Mesothelial cell of epicardium (in vitro differentiated cells): Measurements from ENCODE around the gene TAF8. TPM values are rescaled to one million over a fixed set of nuclear protein-coding genes. Genes with fewer than 3 reads are reported as not detected.
A peak's percentile ranks its signal among the peaks of the same experiment; 100 is the strongest.

Experiments used
- DNase-seq, 2 experiments: peaks; one replicate each; pipeline ENCODE4 v3.0.0; 2021; ENCODE audit warnings: low spot score in 2 of 2; ENCODE audit not compliant: unreplicated experiment in 2 of 2
- H3K27ac Mint-ChIP-seq: 2 replicates; pipeline ENCODE4 v1.8.0; 2021; ENCODE audit warnings: mixed read lengths
- H3K27me3 Mint-ChIP-seq: 2 replicates; pipeline ENCODE4 v1.8.0; 2021; ENCODE audit warnings: low read depth, mixed read lengths
- H3K36me3 Mint-ChIP-seq: 2 replicates; pipeline ENCODE4 v1.8.0; 2021; ENCODE audit warnings: mixed read lengths
- H3K4me1 Mint-ChIP-seq: 2 replicates; pipeline ENCODE4 v1.8.0; 2021; ENCODE audit warnings: mixed read lengths
- H3K4me3 Mint-ChIP-seq: 2 replicates; pipeline ENCODE4 v1.8.0; 2021; ENCODE audit warnings: mild to moderate bottlenecking, moderate library complexity, mixed read lengths
- H3K9me3 Mint-ChIP-seq: 2 replicates; pipeline ENCODE4 v1.8.0; 2021; ENCODE audit warnings: mixed read lengths
- total RNA-seq: library from RNA; stranded (reverse); gene quantifications from 3 replicates; pipeline ENCODE4 v1.2.1, GENCODE V29; 2021
- TF ChIP-seq, protein P1 (sequence below): fragments of 200-600 bp; sonication (generic); IDR thresholded peaks from one replicate; pipeline ENCODE4 v1.5.0; 2021; ENCODE audit warnings: antibody characterized with exemption; ENCODE audit not compliant: unreplicated experiment

Gene TAF8
- total RNA-seq, 1 donor from 2014 or later: 38.9 TPM

DNA sequence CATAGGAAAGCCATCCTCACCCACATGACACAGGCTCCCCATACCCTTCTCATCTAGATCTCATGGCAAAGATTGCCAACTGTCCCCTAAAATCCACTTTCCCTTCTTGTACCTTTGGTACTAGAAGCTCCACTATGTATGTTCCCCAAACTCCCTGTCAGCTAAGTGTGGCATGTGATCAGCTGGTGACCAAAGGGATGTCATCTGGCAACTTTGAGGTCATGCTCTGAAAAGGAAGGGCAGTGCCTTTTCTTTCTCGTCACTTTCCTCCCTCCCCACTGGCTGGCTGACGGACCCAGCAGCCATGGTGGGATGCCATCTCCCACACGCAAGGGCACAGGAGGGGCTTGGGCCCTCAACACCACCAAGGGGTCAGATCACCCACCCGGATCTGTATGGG, 23.8 kb upstream of the TAF8 start:
- Mint-ChIP-seq H3K4me3 (no peak overlapping the region), H3K36me3 (peaks cover 2% of the 10 kb centered on the region), H3K9me3 (no peaks in the 10 kb centered on the region), H3K4me1 (peaks cover 19% of the 10 kb centered on the region), H3K27me3 (no peaks in the 10 kb centered on the region), H3K27ac (no peak overlapping the region)
- TF ChIP-seq, protein P1, sequence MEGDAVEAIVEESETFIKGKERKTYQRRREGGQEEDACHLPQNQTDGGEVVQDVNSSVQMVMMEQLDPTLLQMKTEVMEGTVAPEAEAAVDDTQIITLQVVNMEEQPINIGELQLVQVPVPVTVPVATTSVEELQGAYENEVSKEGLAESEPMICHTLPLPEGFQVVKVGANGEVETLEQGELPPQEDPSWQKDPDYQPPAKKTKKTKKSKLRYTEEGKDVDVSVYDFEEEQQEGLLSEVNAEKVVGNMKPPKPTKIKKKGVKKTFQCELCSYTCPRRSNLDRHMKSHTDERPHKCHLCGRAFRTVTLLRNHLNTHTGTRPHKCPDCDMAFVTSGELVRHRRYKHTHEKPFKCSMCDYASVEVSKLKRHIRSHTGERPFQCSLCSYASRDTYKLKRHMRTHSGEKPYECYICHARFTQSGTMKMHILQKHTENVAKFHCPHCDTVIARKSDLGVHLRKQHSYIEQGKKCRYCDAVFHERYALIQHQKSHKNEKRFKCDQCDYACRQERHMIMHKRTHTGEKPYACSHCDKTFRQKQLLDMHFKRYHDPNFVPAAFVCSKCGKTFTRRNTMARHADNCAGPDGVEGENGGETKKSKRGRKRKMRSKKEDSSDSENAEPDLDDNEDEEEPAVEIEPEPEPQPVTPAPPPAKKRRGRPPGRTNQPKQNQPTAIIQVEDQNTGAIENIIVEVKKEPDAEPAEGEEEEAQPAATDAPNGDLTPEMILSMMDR: no peak
- DNase-seq: no peak

DNA sequence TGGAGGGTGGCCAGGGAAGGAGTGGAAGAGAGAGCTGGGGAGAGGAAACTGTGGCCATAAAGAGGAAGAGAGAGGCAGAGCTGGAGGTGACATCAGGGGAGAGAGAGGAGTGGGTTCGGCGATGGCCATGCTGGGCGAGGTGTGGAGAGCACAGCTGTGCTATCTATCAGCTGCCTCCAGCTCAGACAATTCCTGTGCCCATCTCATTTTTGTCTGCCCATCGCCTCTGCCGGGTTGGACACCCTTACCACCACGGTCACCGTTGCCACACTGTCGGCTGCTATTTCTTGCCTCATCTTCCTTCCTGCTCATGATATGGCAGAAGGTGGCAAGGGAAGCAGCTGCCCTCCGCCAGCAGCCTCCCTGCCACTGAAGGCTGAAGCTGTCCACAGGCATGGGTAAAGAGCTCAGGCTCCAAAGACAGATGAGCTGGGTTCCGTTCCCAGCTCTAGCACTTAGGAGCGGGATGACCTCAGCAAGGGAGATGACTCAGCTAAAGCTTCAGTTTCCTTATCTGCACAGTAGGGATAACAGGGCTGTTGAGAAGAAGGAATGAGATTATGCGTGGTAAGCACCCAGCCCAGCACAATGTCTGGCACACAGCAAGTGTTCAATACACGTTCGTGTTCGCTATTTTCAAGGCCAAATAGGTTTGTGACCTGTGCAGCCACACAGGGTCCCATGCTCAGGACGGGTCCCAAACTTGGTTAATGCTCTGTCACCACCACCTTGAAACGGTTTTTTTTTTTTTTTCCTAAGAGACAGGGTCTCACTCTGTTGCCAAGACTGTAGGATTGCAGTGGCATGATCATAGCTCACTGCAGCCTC, 21.9 kb upstream of the TAF8 start:
- H3K27ac Mint-ChIP-seq: peak overlapping the region; percentile 25
- no peaks in the 10 kb centered on the region for H3K9me3 Mint-ChIP-seq
- H3K36me3 Mint-ChIP-seq: peaks cover 2% of the 10 kb centered on the region
- DNase-seq: no peak
- H3K27me3 Mint-ChIP-seq: no peaks in the 10 kb centered on the region
- TF ChIP-seq, protein P1: no peak
- H3K4me1 Mint-ChIP-seq: peaks cover 19% of the 10 kb centered on the region
- no peak overlapping the region for H3K4me3 Mint-ChIP-seq

DNA sequence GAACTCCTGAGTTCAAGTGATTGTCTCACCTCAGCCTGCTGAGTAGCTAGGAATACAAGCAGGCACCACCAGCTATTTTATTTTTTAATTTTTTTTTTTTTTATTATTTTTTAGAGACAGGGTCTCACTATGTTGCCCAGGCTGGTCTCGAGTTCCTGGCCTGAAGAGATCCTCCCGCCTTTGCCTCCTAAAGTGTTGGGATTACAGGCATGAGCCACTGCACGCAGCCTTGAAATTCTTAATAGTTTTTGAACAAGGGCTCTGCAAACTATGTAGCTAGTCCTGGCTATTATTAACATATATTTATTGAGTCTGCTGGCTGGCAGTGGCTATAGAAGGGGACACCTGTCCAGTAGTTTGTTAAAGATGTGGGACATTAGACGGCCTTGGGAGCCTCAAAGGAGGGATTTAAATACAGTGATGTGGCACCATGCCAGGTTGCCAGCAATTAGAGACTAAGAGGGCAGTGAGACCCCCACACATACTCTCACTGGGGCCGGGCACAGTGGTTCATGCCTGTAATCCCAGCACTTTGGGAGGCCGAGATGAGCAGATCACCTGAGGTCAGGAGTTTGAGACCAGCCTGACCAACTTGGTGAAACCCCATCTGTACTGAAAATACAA, 21.1 kb upstream of the TAF8 start:
- Mint-ChIP-seq H3K9me3 (no peaks in the 10 kb centered on the region), H3K4me3 (no peak overlapping the region), H3K36me3 (peaks cover 2% of the 10 kb centered on the region), H3K27ac (no peak overlapping the region), H3K27me3 (no peaks in the 10 kb centered on the region), H3K4me1 (peaks cover 19% of the 10 kb centered on the region)
- no peak for DNase-seq
- TF ChIP-seq, protein P1: no peak

DNA sequence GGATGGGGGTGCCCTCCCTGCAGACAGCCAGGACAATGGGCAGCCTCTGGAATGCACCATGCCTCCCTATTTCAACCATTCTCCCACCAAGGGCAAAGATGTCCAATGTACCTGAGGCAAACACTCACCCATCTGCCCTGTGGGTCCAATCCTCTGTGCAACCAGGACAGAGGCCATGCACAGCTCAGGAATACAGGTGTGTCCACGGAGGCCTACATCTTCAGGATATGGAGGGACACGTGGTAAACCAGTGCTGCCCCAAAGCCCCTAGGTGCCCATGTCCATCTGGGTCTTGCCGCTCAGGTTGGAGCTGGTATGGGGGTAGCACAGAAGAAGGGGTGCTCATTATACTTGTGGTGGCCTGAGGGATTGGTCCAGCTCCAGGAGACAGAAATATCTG, 20.4 kb upstream of the TAF8 start:
- TF ChIP-seq, protein P1: no peak
- peak overlapping the region; percentile 90 for H3K27ac Mint-ChIP-seq
- DNase-seq: no peak
- peaks cover 5% of the 10 kb centered on the region for H3K36me3 Mint-ChIP-seq
- H3K27me3 Mint-ChIP-seq: no peaks in the 10 kb centered on the region
- H3K4me1 Mint-ChIP-seq: peaks cover 19% of the 10 kb centered on the region
- H3K9me3 Mint-ChIP-seq: no peaks in the 10 kb centered on the region
- no peak overlapping the region for H3K4me3 Mint-ChIP-seq

DNA sequence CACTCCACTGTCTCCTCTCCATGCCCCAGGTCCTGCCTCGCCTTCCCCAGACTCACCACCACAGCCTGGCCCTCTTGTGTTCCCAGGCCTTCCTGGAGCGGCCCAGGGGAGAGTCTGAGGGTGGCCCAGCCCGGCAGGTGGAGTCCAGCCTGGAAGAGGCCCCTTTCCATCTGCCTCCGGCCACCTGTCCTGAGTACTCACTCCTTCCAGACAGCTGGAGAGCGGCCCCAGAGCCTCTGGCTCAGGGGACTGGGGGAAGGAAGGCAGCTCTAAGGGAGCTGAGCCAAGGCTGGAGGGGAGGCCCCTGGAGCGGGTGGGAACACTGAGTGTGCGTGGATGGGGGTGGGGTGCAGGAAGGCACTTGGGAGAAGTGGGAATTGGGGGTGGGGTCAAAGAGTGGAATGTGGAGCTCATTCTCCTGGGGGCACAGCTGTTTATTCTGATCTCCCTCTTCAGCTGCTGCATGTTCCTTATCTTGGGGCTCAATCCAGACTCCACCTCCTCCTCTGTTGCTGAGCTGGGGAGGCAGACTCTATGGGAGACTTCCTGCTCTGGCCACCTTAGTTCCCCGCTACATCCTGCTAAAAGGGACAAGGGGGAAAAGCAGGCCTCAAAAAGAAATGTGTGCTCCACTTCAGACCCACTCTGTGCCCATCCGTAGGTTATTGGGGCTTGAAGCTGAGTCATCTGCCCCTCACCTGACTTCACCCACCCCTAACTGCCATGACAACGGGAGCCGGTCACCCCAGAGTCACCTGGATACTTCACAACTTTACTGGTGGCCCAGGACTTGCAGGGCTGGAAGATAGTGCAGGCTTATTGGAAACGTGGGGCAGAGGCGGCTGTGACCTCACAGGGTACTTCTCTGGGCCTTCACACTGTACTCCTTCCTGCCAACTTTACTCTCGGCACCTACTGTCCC, 19.5 kb upstream of the TAF8 start:
- Mint-ChIP-seq H3K27me3 (no peaks in the 10 kb centered on the region), H3K4me1 (peaks cover 19% of the 10 kb centered on the region), H3K4me3 (no peak overlapping the region), H3K27ac (peak overlapping the region; percentile 90), H3K36me3 (peaks cover 5% of the 10 kb centered on the region), H3K9me3 (no peaks in the 10 kb centered on the region)
- peak in 1 of 2 experiments; percentile 50 for DNase-seq
- TF ChIP-seq, protein P1: no peak
